Measurements from ENCODE around the gene S1PR3.
"Not testable (repeated sequence)": the region's sequence is repeated elsewhere in the genome, so short reads cannot be mapped to it uniquely, and the experiment has no call there.

S1PR3 gene

GRCh38 chr9:88991066-88992034 is at the start of gene S1PR3:
Gene S1PR3 (plus strand): TSS chr9:88991468. CDS start chr9:89001201, 9,733 bp downstream.
- DNase-seq (ENCODE audit: low read depth) = no peak

- not testable (repeated sequence) for DNase-seq (ENCODE audit: low read depth)
Measured at GRCh38 chr9:88941586-88941985, 49.7 kb upstream of the S1PR3 start.

- no peak for DNase-seq (ENCODE audit: low read depth)
Measured at GRCh38 chr9:88942411-88942810, 48.9 kb upstream of the S1PR3 start.

GRCh38 chr9:88945636-88946333 is 45.5 kb upstream of the S1PR3 start:
- no peak for DNase-seq (ENCODE audit: low read depth)

- no peak for DNase-seq (ENCODE audit: low read depth)
Measured at GRCh38 chr9:88947581-88948573, 43.4 kb upstream of the S1PR3 start.

DNA sequence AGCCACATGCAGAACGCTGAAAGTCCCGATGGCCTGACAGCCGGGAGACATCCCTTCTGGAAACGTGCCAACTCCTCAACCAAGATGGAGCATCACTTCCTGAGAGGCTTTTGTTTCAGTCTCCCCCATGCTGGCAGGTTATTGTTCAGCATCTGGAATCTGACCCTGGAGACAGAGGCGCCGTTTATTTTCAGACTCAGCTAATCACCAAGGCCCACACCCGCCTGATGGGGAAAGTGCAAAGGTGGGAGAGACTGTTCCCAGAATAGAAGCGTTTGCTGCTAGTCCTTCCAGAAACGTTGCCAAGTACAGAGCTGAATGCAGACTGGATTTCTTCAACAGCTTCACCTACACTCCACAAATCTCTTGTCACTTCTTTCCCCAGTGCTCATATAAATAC is 41.8 kb upstream of the S1PR3 start:
- DNase-seq (ENCODE audit: low read depth) = no peak

- no peak for DNase-seq (ENCODE audit: low read depth)
Measured at GRCh38 chr9:88949961-88950340, 41.3 kb upstream of the S1PR3 start.

- no peak for DNase-seq (ENCODE audit: low read depth)
Measured at GRCh38 chr9:88950341-88951154, 40.7 kb upstream of the S1PR3 start.

DNA sequence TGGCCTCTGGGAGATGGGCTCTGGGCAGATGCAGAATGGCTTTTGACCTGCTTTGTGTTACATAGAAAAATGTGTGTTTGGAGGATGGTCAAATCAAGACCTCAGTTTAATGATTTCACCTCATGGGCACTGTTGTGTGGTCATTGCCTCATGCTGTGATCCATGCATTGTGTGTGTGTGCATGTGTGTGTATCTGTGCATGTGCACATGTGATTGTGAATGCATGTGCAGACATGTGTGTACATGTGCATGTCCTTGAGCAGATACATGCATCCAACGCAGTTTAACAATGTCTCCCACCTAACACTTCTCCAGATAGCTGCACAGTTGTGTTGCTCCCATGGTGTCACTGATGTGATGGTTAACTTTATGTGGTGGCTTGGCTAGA is 40.1 kb upstream of the S1PR3 start:
- no peak for DNase-seq (ENCODE audit: low read depth)

DNA sequence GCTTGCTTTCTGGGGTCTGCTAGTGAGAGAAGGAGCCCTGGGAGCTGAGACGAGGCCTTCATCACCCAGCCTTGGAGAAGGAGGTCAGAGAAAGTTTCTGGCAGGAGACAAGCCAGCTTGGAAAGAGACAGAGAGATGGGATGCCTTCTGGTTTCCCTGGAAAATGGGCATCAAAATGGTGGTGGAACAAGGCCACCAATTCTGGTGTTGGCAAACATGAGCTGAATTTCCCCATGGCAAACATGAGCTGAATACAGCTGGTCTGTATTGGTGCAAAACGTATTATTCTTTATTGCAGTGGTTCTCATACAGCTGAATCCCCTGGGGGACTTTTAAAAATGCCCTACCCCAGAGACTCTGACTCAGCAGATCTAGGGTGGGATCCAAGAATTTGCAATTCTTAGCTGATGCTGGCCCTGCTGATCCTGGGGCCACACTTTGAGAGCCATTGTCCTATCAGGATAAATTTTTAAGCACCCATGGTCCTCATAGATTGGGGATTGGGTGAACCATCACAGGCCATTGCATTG is 39.1 kb upstream of the S1PR3 start:
- DNase-seq (ENCODE audit: low read depth) = no peak

GRCh38 chr9:88952976-88953375 is 38.3 kb upstream of the S1PR3 start:
- no peak for DNase-seq (ENCODE audit: low read depth)

DNA sequence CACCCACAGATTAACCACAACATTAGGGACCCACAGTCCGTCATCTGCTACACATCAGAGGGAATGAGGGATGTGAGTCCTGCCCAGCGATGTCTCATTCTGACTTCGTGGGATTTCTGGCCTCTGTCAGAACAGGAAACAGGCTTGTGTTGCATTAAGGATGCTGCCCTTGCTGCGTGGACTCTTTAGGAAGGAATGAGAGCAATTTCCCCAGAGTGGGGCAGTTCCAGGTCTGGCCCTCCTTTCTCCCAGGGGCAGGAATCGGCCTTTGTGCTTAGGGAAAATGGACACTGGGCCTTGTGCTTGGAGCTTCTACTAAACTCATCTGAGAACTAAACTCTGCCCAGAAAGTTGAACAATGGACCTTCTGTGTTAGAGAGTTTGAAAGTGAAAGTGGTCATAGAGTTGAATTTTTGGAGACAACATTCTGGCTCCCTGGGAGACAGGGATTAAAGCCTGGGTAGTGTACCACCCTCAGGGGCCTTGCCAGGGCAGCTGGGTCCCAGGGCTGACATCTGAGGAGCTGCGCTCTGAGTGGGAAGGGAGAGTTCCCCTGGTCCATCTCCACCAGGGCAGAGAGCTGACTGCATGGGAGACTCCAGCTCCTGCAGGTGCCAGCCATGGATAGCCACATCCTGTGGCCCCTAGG is 37.8 kb upstream of the S1PR3 start:
- DNase-seq (ENCODE audit: low read depth) = no peak

- no peak for DNase-seq (ENCODE audit: low read depth)
Measured at GRCh38 chr9:88954066-88954465, 37.2 kb upstream of the S1PR3 start.

DNA sequence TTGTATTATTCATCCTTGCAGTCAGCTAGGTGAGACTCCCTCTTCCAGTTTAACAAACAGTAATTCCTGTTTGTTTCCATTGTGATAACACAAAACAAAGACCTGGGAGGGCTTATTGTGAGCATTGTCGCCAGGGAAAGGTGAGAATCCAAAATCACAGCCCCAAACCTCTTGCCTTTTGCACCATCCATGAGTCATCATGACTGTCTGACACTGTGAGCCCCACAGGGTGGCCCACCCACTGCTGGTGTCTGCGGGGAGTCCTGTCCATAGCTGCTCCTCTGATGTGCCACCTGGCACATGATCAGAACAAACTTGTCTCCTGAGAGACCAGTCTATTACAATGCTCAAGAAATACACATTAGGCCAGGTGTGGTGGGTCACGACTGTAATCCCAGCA is 33.7 kb upstream of the S1PR3 start:
- DNase-seq (ENCODE audit: low read depth) = no peak

- no peak for DNase-seq (ENCODE audit: low read depth)
Measured at GRCh38 chr9:88959727-88960469, 31.4 kb upstream of the S1PR3 start.

DNA sequence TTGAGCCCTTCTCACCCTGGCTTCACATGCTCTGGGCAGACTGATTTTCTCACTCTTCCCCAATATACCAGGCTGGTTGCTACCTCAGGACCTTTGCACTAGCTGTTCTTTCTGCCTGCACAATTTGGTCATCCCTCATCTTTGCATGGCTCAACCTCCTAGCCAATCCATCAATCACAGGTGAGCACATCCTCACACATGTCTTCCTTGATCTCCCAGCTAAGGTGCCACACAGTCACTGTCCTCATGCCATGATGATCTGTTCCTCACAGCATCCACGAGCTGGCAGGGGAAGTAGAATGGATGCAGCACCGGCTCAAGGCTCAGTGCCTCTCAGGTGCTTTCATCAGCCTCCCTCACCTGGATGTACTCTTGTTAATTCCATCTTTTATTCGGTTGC is 30.6 kb upstream of the S1PR3 start:
- no peak for DNase-seq (ENCODE audit: low read depth)

- no peak for DNase-seq (ENCODE audit: low read depth)
Measured at GRCh38 chr9:88965473-88965872, 25.8 kb upstream of the S1PR3 start.

DNA sequence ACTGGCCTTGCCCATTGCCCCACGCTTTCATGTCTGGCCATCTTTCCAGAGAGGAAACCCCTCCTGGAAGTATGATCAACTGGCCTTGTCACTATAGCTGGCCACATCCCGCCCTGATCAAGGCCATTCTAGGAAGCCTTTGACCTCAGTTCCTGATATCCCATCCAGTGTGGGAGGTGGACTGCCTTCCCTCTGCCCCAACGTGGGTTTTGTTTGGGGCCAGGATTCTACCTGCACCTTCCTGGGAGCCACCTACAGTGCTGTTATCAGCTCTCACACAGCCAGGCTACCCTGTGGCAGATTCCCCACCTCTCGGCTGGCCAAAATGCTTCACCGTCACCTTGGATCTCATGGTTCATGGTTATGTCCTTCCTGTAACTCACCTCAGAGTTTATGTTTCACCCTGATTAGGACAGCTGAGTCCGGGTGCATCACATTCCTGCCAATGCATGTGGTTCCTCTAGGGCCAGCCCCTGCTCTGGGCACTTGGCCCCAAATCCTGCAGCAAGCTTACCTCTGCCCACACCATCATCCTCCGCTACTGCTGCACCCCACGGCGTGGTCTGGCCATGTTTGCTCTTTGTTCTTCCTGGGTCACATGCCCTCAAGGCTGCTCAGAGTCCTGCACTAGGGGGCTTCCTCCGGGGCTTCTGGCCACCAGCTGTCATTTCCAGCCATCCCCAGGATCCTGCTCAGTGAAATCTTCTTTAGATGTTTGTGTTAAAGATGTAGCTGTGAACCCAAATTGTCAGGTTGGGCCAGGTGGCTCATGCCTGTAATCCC is 24.2 kb upstream of the S1PR3 start:
- no peak for DNase-seq (ENCODE audit: low read depth)

DNA sequence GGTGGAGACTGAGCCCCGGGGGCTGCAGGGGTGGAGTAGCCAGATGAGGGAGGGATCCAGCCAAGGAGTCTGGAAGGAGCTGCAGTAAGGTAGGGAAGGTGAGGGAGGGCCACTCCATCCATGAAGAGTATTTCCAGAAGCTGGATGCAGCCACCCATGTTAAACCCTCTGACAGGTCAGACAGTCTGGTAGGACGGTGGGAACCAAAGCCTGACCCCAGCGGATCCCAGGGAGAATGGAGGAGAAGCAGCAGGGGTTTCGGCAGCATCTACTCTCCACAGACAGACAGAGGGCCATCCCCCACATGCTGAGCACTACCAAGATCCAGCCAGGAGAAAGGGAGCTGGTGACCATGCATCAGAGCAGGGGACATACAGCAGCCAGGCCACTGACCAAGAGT is 22.5 kb upstream of the S1PR3 start:
- no peak for DNase-seq (ENCODE audit: low read depth)

Measured in stimulated activated CD8-positive, alpha-beta memory T cell treated with anti-CD3 and anti-CD28 coated beads, Interleukin-15, amount 100 ng/mL, for 24 hours (primary cell).